ENCODE data around the gene FAM228B. TPM values are rescaled to one million over a fixed set of nuclear protein-coding genes. Genes with fewer than 3 reads are reported as not detected.
"Not testable (repeated sequence)": the region's sequence is repeated elsewhere in the genome, so short reads cannot be mapped to it uniquely, and the experiment has no call there.

The FAM228B gene
- total RNA-seq, 2 donors from 2014 or later = 13.7 to 14.4 TPM

GRCh38 chr2:24110660-24111303, 12.5 kb upstream of the FAM228B start:
- Mint-ChIP-seq H3K36me3 (peaks cover 19% of the 10 kb centered on the region), H3K9me3 (peaks cover 7% of the 10 kb centered on the region), H3K27ac (no peak overlapping the region), H3K4me1 (ENCODE audit: low read depth in 2 of 2) (peaks cover 0 to 3% of the 10 kb centered on the region in 2 donors), H3K27me3 (no peaks in the 10 kb centered on the region), H3K4me3 (no peak overlapping the region)
- ATAC-seq = no peak
- no peak for DNase-seq (ENCODE audit: low spot score)

- no peaks in the 10 kb centered on the region for H3K27me3 Mint-ChIP-seq
- no peak for DNase-seq (ENCODE audit: low spot score)
- H3K4me1 Mint-ChIP-seq (ENCODE audit: low read depth in 2 of 2) = peaks cover 0 to 3% of the 10 kb centered on the region in 2 donors
- no peak overlapping the region for H3K27ac Mint-ChIP-seq
- no peak for ATAC-seq
- H3K9me3 Mint-ChIP-seq = peaks cover 4% of the 10 kb centered on the region
- no peak overlapping the region for H3K4me3 Mint-ChIP-seq
- peaks cover 17% of the 10 kb centered on the region for H3K36me3 Mint-ChIP-seq
Observed at GRCh38 chr2:24111407-24111901, 11.8 kb upstream of the FAM228B start.

- no peaks in the 10 kb centered on the region for H3K9me3 Mint-ChIP-seq
- H3K36me3 Mint-ChIP-seq = no peaks in the 10 kb centered on the region
- ATAC-seq (no peak), DNase-seq (ENCODE audit: low spot score) (no peak)
- H3K27ac Mint-ChIP-seq = no peak overlapping the region
- H3K4me3 Mint-ChIP-seq = no peak overlapping the region
- H3K4me1 Mint-ChIP-seq (ENCODE audit: low read depth in 2 of 2) = peaks cover 0 to 3% of the 10 kb centered on the region in 2 donors
- H3K27me3 Mint-ChIP-seq = no peaks in the 10 kb centered on the region
Observed at GRCh38 chr2:24115057-24115456, 8.2 kb upstream of the FAM228B start.

GRCh38 chr2:24117902-24118301, 5.4 kb upstream of the FAM228B start:
- H3K4me3 Mint-ChIP-seq = no peak overlapping the region
- no peak overlapping the region for H3K27ac Mint-ChIP-seq
- DNase-seq (ENCODE audit: low spot score) (no peak), ATAC-seq (no peak)
- H3K27me3 Mint-ChIP-seq = no peaks in the 10 kb centered on the region
- no peaks in the 10 kb centered on the region for H3K9me3 Mint-ChIP-seq
- peaks cover under 1 to 6% of the 10 kb centered on the region in 2 donors for H3K4me1 Mint-ChIP-seq (ENCODE audit: low read depth in 2 of 2)
- no peaks in the 10 kb centered on the region for H3K36me3 Mint-ChIP-seq

- DNase-seq (ENCODE audit: low spot score) (no peak), ATAC-seq (no peak)
- no peak overlapping the region for H3K27ac Mint-ChIP-seq
- H3K27me3 Mint-ChIP-seq = no peaks in the 10 kb centered on the region
- no peaks in the 10 kb centered on the region for H3K36me3 Mint-ChIP-seq
- no peaks in the 10 kb centered on the region for H3K9me3 Mint-ChIP-seq
- H3K4me3 Mint-ChIP-seq = no peak overlapping the region
- H3K4me1 Mint-ChIP-seq (ENCODE audit: low read depth in 2 of 2) = peaks cover 8 to 25% of the 10 kb centered on the region in 2 donors
Observed at GRCh38 chr2:24121066-24121465, 2.2 kb upstream of the FAM228B start.

- no peak for ATAC-seq
Observed at GRCh38 chr2:24121469-24121868, 1.8 kb upstream of the FAM228B start.

GRCh38 chr2:24122366-24123194, 689 bp upstream of the FAM228B start:
- H3K9me3 Mint-ChIP-seq = no peaks in the 10 kb centered on the region

More at GRCh38 chr2:24121469-24121868, 1.8 kb upstream of the FAM228B start:
- H3K27me3 Mint-ChIP-seq = no peaks in the 10 kb centered on the region
- H3K27ac Mint-ChIP-seq = no peak overlapping the region
- H3K4me1 Mint-ChIP-seq (ENCODE audit: low read depth in 2 of 2) = peaks cover 8 to 25% of the 10 kb centered on the region in 2 donors
- DNase-seq (ENCODE audit: low spot score) = no peak
- no peaks in the 10 kb centered on the region for H3K9me3 Mint-ChIP-seq
- H3K4me3 Mint-ChIP-seq = no peak overlapping the region
- H3K36me3 Mint-ChIP-seq = no peaks in the 10 kb centered on the region

GRCh38 chr2:24123922-24124580, 782 bp downstream of the FAM228B start:
- Mint-ChIP-seq H3K36me3 (no peaks in the 10 kb centered on the region), H3K4me3 (peak overlapping the region; percentile 91), H3K27me3 (no peaks in the 10 kb centered on the region), H3K27ac (peak overlapping the region; percentile 83 to 88), H3K9me3 (no peaks in the 10 kb centered on the region), H3K4me1 (ENCODE audit: low read depth in 2 of 2) (peaks cover 13 to 26% of the 10 kb centered on the region in 2 donors)
- DNase-seq (ENCODE audit: low spot score) = no peak
- no peak for ATAC-seq

More at GRCh38 chr2:24122366-24123194, 689 bp upstream of the FAM228B start:
- ATAC-seq (no peak), DNase-seq (ENCODE audit: low spot score) (no peak)
- peak overlapping the region; percentile 90 to 92 for H3K27ac Mint-ChIP-seq
- H3K4me1 Mint-ChIP-seq (ENCODE audit: low read depth in 2 of 2) = peaks cover 13 to 25% of the 10 kb centered on the region in 2 donors
- H3K36me3 Mint-ChIP-seq = no peaks in the 10 kb centered on the region
- H3K4me3 Mint-ChIP-seq = peak overlapping the region; percentile 92
- H3K27me3 Mint-ChIP-seq = no peaks in the 10 kb centered on the region

- ATAC-seq = no peak
- H3K27me3 Mint-ChIP-seq = no peaks in the 10 kb centered on the region
- H3K4me1 Mint-ChIP-seq (ENCODE audit: low read depth in 2 of 2) = peaks cover 13 to 32% of the 10 kb centered on the region in 2 donors
- H3K9me3 Mint-ChIP-seq = no peaks in the 10 kb centered on the region
- peak overlapping the region in 1 of 2 donors; percentile 14 for H3K27ac Mint-ChIP-seq
- peak overlapping the region; percentile 36 for H3K4me3 Mint-ChIP-seq
- no peaks in the 10 kb centered on the region for H3K36me3 Mint-ChIP-seq
- DNase-seq (ENCODE audit: low spot score) = no peak
Observed at GRCh38 chr2:24125956-24126355, 2.7 kb downstream of the FAM228B start.

GRCh38 chr2:24132543-24132942, 9.3 kb downstream of the FAM228B start:
- no peak overlapping the region for H3K27ac Mint-ChIP-seq
- H3K27me3 Mint-ChIP-seq = no peaks in the 10 kb centered on the region
- DNase-seq (ENCODE audit: low spot score) = no peak
- ATAC-seq = no peak
- H3K4me1 Mint-ChIP-seq (ENCODE audit: low read depth in 2 of 2) = peaks cover 0 to 7% of the 10 kb centered on the region in 2 donors
- no peaks in the 10 kb centered on the region for H3K9me3 Mint-ChIP-seq
- no peak overlapping the region for H3K4me3 Mint-ChIP-seq
- H3K36me3 Mint-ChIP-seq = peaks cover 11% of the 10 kb centered on the region

- not testable (repeated sequence) for H3K27ac Mint-ChIP-seq; H3K27me3 Mint-ChIP-seq; H3K4me3 Mint-ChIP-seq; H3K4me1 Mint-ChIP-seq (ENCODE audit: low read depth in 2 of 2); DNase-seq (ENCODE audit: low spot score); H3K9me3 Mint-ChIP-seq; H3K36me3 Mint-ChIP-seq; ATAC-seq
Observed at GRCh38 chr2:24140305-24140704, 17.0 kb downstream of the FAM228B start.

GRCh38 chr2:24147364-24147763, 24.1 kb downstream of the FAM228B start:
- H3K27me3 Mint-ChIP-seq = no peaks in the 10 kb centered on the region
- no peak for DNase-seq (ENCODE audit: low spot score)
- no peak overlapping the region for H3K4me3 Mint-ChIP-seq
- H3K9me3 Mint-ChIP-seq = peaks cover 6% of the 10 kb centered on the region
- peaks cover 26% of the 10 kb centered on the region for H3K36me3 Mint-ChIP-seq
- H3K27ac Mint-ChIP-seq = no peak overlapping the region
- H3K4me1 Mint-ChIP-seq (ENCODE audit: low read depth in 2 of 2) = no peaks in the 10 kb centered on the region
- ATAC-seq = no peak

- no peaks in the 10 kb centered on the region for H3K27me3 Mint-ChIP-seq
- H3K36me3 Mint-ChIP-seq = peaks cover 18% of the 10 kb centered on the region
- ATAC-seq (no peak), DNase-seq (ENCODE audit: low spot score) (no peak)
- no peak overlapping the region for H3K27ac Mint-ChIP-seq
- H3K4me1 Mint-ChIP-seq (ENCODE audit: low read depth in 2 of 2) = no peaks in the 10 kb centered on the region
- H3K9me3 Mint-ChIP-seq = peaks cover 6% of the 10 kb centered on the region
- no peak overlapping the region for H3K4me3 Mint-ChIP-seq
Observed at GRCh38 chr2:24152413-24153197, 29.3 kb downstream of the FAM228B start.
